ENCODE measurements around the gene BMP8B.

BMP8B gene

GRCh38 chr1:39726600-39726999, 62.1 kb downstream of the BMP8B start:
- Mint-ChIP-seq H3K27ac (no peak overlapping the region), H3K4me1 (peaks cover 6 to 10% of the 10 kb centered on the region in 2 donors), H3K9me3 (peaks cover 0 to 1% of the 10 kb centered on the region in 2 donors), H3K4me3 (no peak overlapping the region), H3K27me3 (peaks cover 54 to 77% of the 10 kb centered on the region in 2 donors), H3K36me3 (no peaks in the 10 kb centered on the region)
- DNase-seq (no peak), ATAC-seq (replicated peaks) (no peak)

GRCh38 chr1:39722495-39722894, 66.2 kb downstream of the BMP8B start:
- no peak overlapping the region for H3K27ac Mint-ChIP-seq
- no peak for DNase-seq
- peaks cover 30 to 55% of the 10 kb centered on the region in 2 donors for H3K27me3 Mint-ChIP-seq
- no peaks in the 10 kb centered on the region for H3K36me3 Mint-ChIP-seq
- peaks cover 2 to 4% of the 10 kb centered on the region in 2 donors for H3K4me1 Mint-ChIP-seq
- no peak overlapping the region for H3K4me3 Mint-ChIP-seq
- H3K9me3 Mint-ChIP-seq: no peaks in the 10 kb centered on the region
- no peak for ATAC-seq (replicated peaks)

GRCh38 chr1:39721664-39722063, 67.0 kb downstream of the BMP8B start:
- Mint-ChIP-seq H3K4me3 (no peak overlapping the region), H3K27me3 (peaks cover 25 to 53% of the 10 kb centered on the region in 2 donors)

GRCh38 chr1:39720094-39720999, 68.3 kb downstream of the BMP8B start:
- peaks cover 24 to 49% of the 10 kb centered on the region in 2 donors for H3K27me3 Mint-ChIP-seq
- ATAC-seq (replicated peaks) (peak; percentile 58 to 74), DNase-seq (no peak)
- no peak overlapping the region for H3K4me3 Mint-ChIP-seq
- H3K4me1 Mint-ChIP-seq: peaks cover 0 to 2% of the 10 kb centered on the region in 2 donors
- no peak overlapping the region for H3K27ac Mint-ChIP-seq
- H3K9me3 Mint-ChIP-seq: no peaks in the 10 kb centered on the region
- H3K36me3 Mint-ChIP-seq: no peaks in the 10 kb centered on the region

More at GRCh38 chr1:39721664-39722063, 67.0 kb downstream of the BMP8B start:
- DNase-seq (no peak), ATAC-seq (replicated peaks) (no peak)
- Mint-ChIP-seq H3K9me3 (no peaks in the 10 kb centered on the region), H3K36me3 (no peaks in the 10 kb centered on the region), H3K4me1 (peaks cover 0 to 2% of the 10 kb centered on the region in 2 donors), H3K27ac (no peak overlapping the region)

GRCh38 chr1:39717809-39718208, 70.9 kb downstream of the BMP8B start:
- Mint-ChIP-seq H3K27me3 (peaks cover 22 to 41% of the 10 kb centered on the region in 2 donors), H3K4me1 (peaks cover 0 to 2% of the 10 kb centered on the region in 2 donors), H3K27ac (no peak overlapping the region), H3K36me3 (no peaks in the 10 kb centered on the region), H3K9me3 (no peaks in the 10 kb centered on the region), H3K4me3 (no peak overlapping the region)
- ATAC-seq (replicated peaks): no peak
- DNase-seq: no peak

GRCh38 chr1:39713557-39713956, 75.1 kb downstream of the BMP8B start:
- H3K9me3 Mint-ChIP-seq: no peaks in the 10 kb centered on the region
- no peaks in the 10 kb centered on the region for H3K4me1 Mint-ChIP-seq
- no peak overlapping the region for H3K27ac Mint-ChIP-seq
- H3K4me3 Mint-ChIP-seq: no peak overlapping the region
- H3K27me3 Mint-ChIP-seq: peaks cover 38 to 43% of the 10 kb centered on the region in 2 donors
- ATAC-seq (replicated peaks) (no peak), DNase-seq (no peak)
- H3K36me3 Mint-ChIP-seq: no peaks in the 10 kb centered on the region

- peaks cover 33% of the 10 kb centered on the region in 2 donors for H3K27me3 Mint-ChIP-seq
- DNase-seq: no peak
- no peaks in the 10 kb centered on the region for H3K4me1 Mint-ChIP-seq
- ATAC-seq (replicated peaks): no peak
- H3K4me3 Mint-ChIP-seq: no peak overlapping the region
- no peak overlapping the region for H3K27ac Mint-ChIP-seq
- H3K36me3 Mint-ChIP-seq: no peaks in the 10 kb centered on the region
- H3K9me3 Mint-ChIP-seq: no peaks in the 10 kb centered on the region
Measured at GRCh38 chr1:39711966-39712340, 76.7 kb downstream of the BMP8B start.

GRCh38 chr1:39711104-39711965, 77.3 kb downstream of the BMP8B start:
- Mint-ChIP-seq H3K36me3 (no peaks in the 10 kb centered on the region), H3K9me3 (no peaks in the 10 kb centered on the region), H3K4me1 (no peaks in the 10 kb centered on the region), H3K27ac (no peak overlapping the region), H3K27me3 (peaks cover 27 to 31% of the 10 kb centered on the region in 2 donors), H3K4me3 (no peak overlapping the region)
- no peak for DNase-seq
- no peak for ATAC-seq (replicated peaks)

- Mint-ChIP-seq H3K36me3 (no peaks in the 10 kb centered on the region), H3K9me3 (no peaks in the 10 kb centered on the region), H3K4me3 (no peak overlapping the region), H3K27me3 (peaks cover 24 to 27% of the 10 kb centered on the region in 2 donors), H3K27ac (no peak overlapping the region), H3K4me1 (no peaks in the 10 kb centered on the region)
- DNase-seq (no peak), ATAC-seq (replicated peaks) (no peak)
Measured at GRCh38 chr1:39707506-39707905, 81.2 kb downstream of the BMP8B start.
